MM.1S (cell line): Measurements from ENCODE around the gene MED13L.
"Not testable (repeated sequence)": the region's sequence is repeated elsewhere in the genome, so short reads cannot be mapped to it uniquely, and the experiment has no call there.

Experiments
- DNase-seq: peaks from one replicate; pipeline ENCODE4 v3.0.0-alpha.2; 2015
- H2AFZ ChIP-seq: fragments of 300-600 bp; sonication (generic); 2 replicates; pipeline ENCODE4 v1.6.0; 2016; ENCODE audit warnings: antibody characterized with exemption, low read length
- H3F3A ChIP-seq: fragments of 300-600 bp; sonication (generic); 2 replicates; pipeline ENCODE4 v1.6.1; 2016; ENCODE audit warnings: mild to moderate bottlenecking, antibody characterized with exemption, low read length, moderate library complexity, mixed read lengths; ENCODE audit not compliant: insufficient read depth
- H3K27ac ChIP-seq: fragments of 300-600 bp; sonication (generic); 2 replicates; pipeline ENCODE4 v1.5.1; 2016; ENCODE audit warnings: mild to moderate bottlenecking, low read length
- H3K27me3 ChIP-seq: fragments of 300-600 bp; sonication (generic); replicated peaks from 2 replicates; pipeline ENCODE4 v1.6.0; 2016; ENCODE audit warnings: low read length; ENCODE audit not compliant: insufficient read depth
- H3K36me3 ChIP-seq: fragments of 300-600 bp; sonication (generic); replicated peaks from 2 replicates; pipeline ENCODE4 v1.6.1; 2016; ENCODE audit warnings: mild to moderate bottlenecking, low read length, mixed read lengths; ENCODE audit not compliant: insufficient read depth
- H3K4me1 ChIP-seq: fragments of 300-600 bp; sonication (generic); 2 replicates; pipeline ENCODE4 v1.6.1; 2016; ENCODE audit warnings: low read length, mixed read lengths
- H3K4me2 ChIP-seq: fragments of 300-600 bp; sonication (generic); 2 replicates; pipeline ENCODE4 v1.6.0; 2016; ENCODE audit warnings: low read depth, low read length
- H3K4me3 ChIP-seq: fragments of 300-600 bp; sonication (generic); 2 replicates; pipeline ENCODE4 v1.5.1; 2016; ENCODE audit warnings: low read length, mixed read lengths
- H3K79me2 ChIP-seq: fragments of 300-600 bp; sonication (generic); 2 replicates; pipeline ENCODE4 v1.6.1; 2016; ENCODE audit warnings: mixed run types, low read length, mixed read lengths
- H3K9ac ChIP-seq: fragments of 300-600 bp; sonication (generic); 2 replicates; pipeline ENCODE4 v1.6.1; 2016; ENCODE audit warnings: low read length, mixed read lengths
- H3K9me2 ChIP-seq: fragments of 300-600 bp; sonication (generic); replicated peaks from 2 replicates; pipeline ENCODE4 v1.6.1; 2016; ENCODE audit warnings: mild to moderate bottlenecking, low read length, mixed read lengths; ENCODE audit not compliant: insufficient read depth
- H3K9me3 ChIP-seq: fragments of 300-600 bp; sonication (generic); replicated peaks from 2 replicates; pipeline ENCODE4 v1.6.1; 2016; ENCODE audit warnings: mild to moderate bottlenecking, low read length, mixed read lengths; ENCODE audit not compliant: insufficient read depth
- H4K20me1 ChIP-seq: fragments of 300-600 bp; sonication (generic); 2 replicates; pipeline ENCODE4 v1.6.1; 2016; ENCODE audit warnings: mild to moderate bottlenecking, low read length, moderate library complexity, mixed read lengths; ENCODE audit not compliant: insufficient read depth
- CTCF ChIP-seq: fragments of 300-600 bp; sonication (generic); IDR thresholded peaks from 2 replicates; pipeline ENCODE4 v1.5.1; 2016; ENCODE audit warnings: antibody characterized with exemption, low read length, mixed read lengths
- EZH2 ChIP-seq: fragments of 300-600 bp; sonication (generic); optimal IDR thresholded peaks from 2 replicates; pipeline ENCODE3; 2017; ENCODE audit warnings: low read depth, mild to moderate bottlenecking, antibody characterized with exemption, low read length, mixed read lengths
- EZH2phosphoT487 ChIP-seq: fragments of 300-600 bp; sonication (generic); IDR thresholded peaks from 2 replicates; pipeline ENCODE4 v1.6.1; 2018; ENCODE audit warnings: antibody characterized with exemption, low read length

The MED13L gene

GRCh38 chr12:116037941-116038837 is 239.3 kb downstream of the MED13L start:
- H3K27me3 ChIP-seq: no peaks in the 10 kb centered on the region
- no peak for DNase-seq
- H3F3A ChIP-seq: no peaks in the 10 kb centered on the region
- H3K4me1 ChIP-seq: no peaks in the 10 kb centered on the region
- peaks cover 83% of the 10 kb centered on the region for H3K79me2 ChIP-seq
- no peaks in the 10 kb centered on the region for H3K36me3 ChIP-seq
- TF ChIP-seq EZH2 (no peak), CTCF (no peak), EZH2phosphoT487 (no peak)
- H3K4me2 ChIP-seq: no peak overlapping the region
- no peak overlapping the region for H3K9ac ChIP-seq
- no peaks in the 10 kb centered on the region for H3K9me2 ChIP-seq
- H2AFZ ChIP-seq: no peak overlapping the region
- H4K20me1 ChIP-seq: no peaks in the 10 kb centered on the region
- H3K27ac ChIP-seq: no peak overlapping the region
- no peak overlapping the region for H3K4me3 ChIP-seq
- no peaks in the 10 kb centered on the region for H3K9me3 ChIP-seq

- no peaks in the 10 kb centered on the region for H3K27me3 ChIP-seq
- no peaks in the 10 kb centered on the region for H3K4me1 ChIP-seq
- H3F3A ChIP-seq: no peaks in the 10 kb centered on the region
Observed at GRCh38 chr12:116033765-116034164, 243.7 kb downstream of the MED13L start.

DNA sequence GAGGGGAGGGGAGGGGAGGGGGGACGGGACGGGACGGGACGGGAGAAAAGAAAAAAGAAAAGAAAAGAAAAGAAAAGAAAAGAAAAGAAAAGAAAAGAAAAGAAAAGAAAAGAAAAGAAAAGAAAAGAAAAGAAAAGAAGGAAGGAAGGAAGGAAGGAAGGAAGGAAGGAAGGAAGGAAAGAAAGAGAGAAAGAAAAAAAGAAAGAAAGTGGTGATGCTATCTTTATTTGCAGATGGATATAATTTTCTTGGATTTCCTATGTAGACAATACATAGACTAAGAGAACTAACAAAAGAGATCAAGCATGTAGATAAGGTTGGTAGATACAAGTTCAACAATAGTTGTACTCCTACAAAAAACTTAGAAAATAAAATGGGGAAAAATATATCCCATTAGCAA is 245.9 kb downstream of the MED13L start:
- not testable (repeated sequence) for H4K20me1 ChIP-seq, H3K4me1 ChIP-seq, H3F3A ChIP-seq, H3K27me3 ChIP-seq, DNase-seq, H3K9me2 ChIP-seq, H3K4me2 ChIP-seq, H3K9me3 ChIP-seq, H3K9ac ChIP-seq, H3K4me3 ChIP-seq, H3K27ac ChIP-seq, H2AFZ ChIP-seq, H3K36me3 ChIP-seq
- H3K79me2 ChIP-seq: peaks cover 68% of the 10 kb centered on the region

More at GRCh38 chr12:116033765-116034164, 243.7 kb downstream of the MED13L start:
- no peak overlapping the region for H2AFZ ChIP-seq
- H3K9ac ChIP-seq: no peak overlapping the region
- no peaks in the 10 kb centered on the region for H3K9me2 ChIP-seq
- H4K20me1 ChIP-seq: no peaks in the 10 kb centered on the region
- peaks cover 67% of the 10 kb centered on the region for H3K79me2 ChIP-seq
- H3K4me2 ChIP-seq: no peak overlapping the region
- no peak for DNase-seq
- no peaks in the 10 kb centered on the region for H3K9me3 ChIP-seq
- no peaks in the 10 kb centered on the region for H3K36me3 ChIP-seq
- TF ChIP-seq EZH2 (no peak), CTCF (no peak), EZH2phosphoT487 (no peak)
- no peak overlapping the region for H3K27ac ChIP-seq
- H3K4me3 ChIP-seq: no peak overlapping the region

DNA sequence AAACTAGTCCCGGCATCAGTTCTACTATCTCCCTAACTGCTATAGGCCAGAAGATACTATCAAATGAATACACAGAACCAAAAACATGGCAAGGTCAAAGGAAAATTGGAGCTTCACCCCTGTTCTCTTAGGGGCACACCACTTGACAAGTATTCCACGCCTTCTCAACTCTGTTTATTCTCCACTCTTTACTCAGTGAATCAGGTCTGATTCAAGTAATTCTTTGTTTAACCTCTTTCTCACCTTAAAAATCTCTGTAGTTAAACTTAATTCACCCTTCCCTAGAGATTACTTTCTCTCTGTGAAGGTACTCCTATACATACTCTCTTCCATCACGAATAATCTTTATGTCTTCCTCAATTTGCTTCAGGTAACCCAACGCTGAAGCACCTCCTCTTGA is 248.9 kb downstream of the MED13L start:
- H4K20me1 ChIP-seq: no peaks in the 10 kb centered on the region
- DNase-seq: no peak
- no peaks in the 10 kb centered on the region for H3F3A ChIP-seq
- H3K4me3 ChIP-seq: no peak overlapping the region
- H3K79me2 ChIP-seq: peaks cover 74% of the 10 kb centered on the region
- H3K36me3 ChIP-seq: no peaks in the 10 kb centered on the region
- H3K27me3 ChIP-seq: no peaks in the 10 kb centered on the region
- H3K4me2 ChIP-seq: no peak overlapping the region
- no peak for TF ChIP-seq CTCF
- TF ChIP-seq EZH2: no peak
- TF ChIP-seq EZH2phosphoT487: no peak
- no peak overlapping the region for H2AFZ ChIP-seq
- H3K9ac ChIP-seq: no peak overlapping the region
- no peaks in the 10 kb centered on the region for H3K9me3 ChIP-seq
- H3K4me1 ChIP-seq: no peaks in the 10 kb centered on the region
- H3K9me2 ChIP-seq: no peaks in the 10 kb centered on the region
- H3K27ac ChIP-seq: no peak overlapping the region
